ENCODE results near the gene ADGRG1. TPM values are rescaled to one million over a fixed set of nuclear protein-coding genes. Genes with fewer than 3 reads are reported as not detected.

The ADGRG1 gene
- total RNA-seq, 2 donors from 2014 or later = 0.64 TPM

- TF ChIP-seq CTCF (conservative IDR thresholded peaks at IDR 0.05) = no peak
- Histone ChIP-seq H3K9me3 (ENCODE audit: control insufficient read depth, low read length) (no peaks in the 10 kb centered on the region), H3K4me3 (ENCODE audit: low read length) (no peak overlapping the region), H3K27ac (ENCODE audit: low read depth, low read length) (no peak overlapping the region), H3K9ac (ENCODE audit: extremely low read depth, low read length, poor library complexity, severe bottlenecking) (no peak overlapping the region), H3K27me3 (ENCODE audit: control insufficient read depth, insufficient read depth, low read length, poor library complexity, severe bottlenecking) (no peaks in the 10 kb centered on the region), H3K4me1 (ENCODE audit: control insufficient read depth, insufficient read depth, low read length) (peaks cover 2% of the 10 kb centered on the region), H3K36me3 (ENCODE audit: control insufficient read depth, insufficient read depth, low read length) (no peaks in the 10 kb centered on the region)
- Mint-ChIP-seq H3K36me3 (ENCODE audit: low read depth) (no peaks in the 10 kb centered on the region), H3K27me3 (ENCODE audit: insufficient read depth) (peaks cover 4% of the 10 kb centered on the region), H3K27ac (no peak overlapping the region), H3K4me1 (peaks cover 10% of the 10 kb centered on the region), H3K4me3 (no peak overlapping the region), H3K9me3 (no peaks in the 10 kb centered on the region)
- no peak for DNase-seq
- WGBS, 2 experiments (ENCODE audit: insufficient coverage in 1 of 2, insufficient read length in 1 of 2) = 86 to 94% methylated on average over 9 to 16 of the region's 17 CpGs
Measured at GRCh38 chr16:57624806-57625500, 3.5 kb upstream of the ADGRG1 start.

DNA sequence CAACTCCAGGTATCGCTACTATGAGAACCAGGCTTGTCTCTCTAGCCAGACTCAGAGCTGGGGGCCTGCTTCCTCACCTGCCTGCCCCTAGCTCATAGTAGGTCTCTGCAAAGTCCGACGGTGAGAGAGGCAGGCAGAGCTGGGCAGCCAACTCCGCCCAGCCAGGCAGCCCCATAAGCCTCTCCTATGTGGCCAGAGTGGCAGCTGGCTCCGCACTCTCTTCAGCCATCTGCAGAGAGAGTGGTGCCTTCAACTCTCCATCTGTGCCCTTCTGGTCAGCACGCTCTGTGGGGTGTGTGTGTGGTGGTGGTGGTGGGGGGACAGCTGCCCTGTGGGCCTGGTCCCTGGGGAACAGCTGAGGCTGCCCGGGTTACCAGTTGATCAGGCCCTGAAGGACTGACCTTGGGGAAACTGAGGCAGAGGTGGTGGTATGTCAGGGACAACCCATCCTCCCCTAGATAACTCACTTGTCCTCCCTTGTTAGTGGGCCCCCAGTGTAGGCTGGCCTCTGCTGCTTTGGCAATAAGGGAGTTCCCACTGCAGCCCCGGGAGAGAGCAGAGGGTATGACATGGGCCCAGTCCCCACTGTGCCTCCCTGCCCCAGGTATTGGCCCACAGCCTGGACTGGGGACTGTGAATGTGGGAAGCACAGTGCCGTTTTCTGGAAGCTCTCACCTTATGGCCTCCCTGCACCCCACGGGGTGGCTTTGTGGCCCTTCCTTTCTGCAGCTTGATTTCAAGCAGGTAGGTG, 1.8 kb upstream of the ADGRG1 start:
- Histone ChIP-seq H3K27me3 (ENCODE audit: control insufficient read depth, insufficient read depth, low read length, poor library complexity, severe bottlenecking) (no peaks in the 10 kb centered on the region), H3K36me3 (ENCODE audit: control insufficient read depth, insufficient read depth, low read length) (no peaks in the 10 kb centered on the region), H3K9ac (ENCODE audit: extremely low read depth, low read length, poor library complexity, severe bottlenecking) (no peak overlapping the region), H3K27ac (ENCODE audit: low read depth, low read length) (peak overlapping the region; percentile 13), H3K4me1 (ENCODE audit: control insufficient read depth, insufficient read depth, low read length) (peaks cover 2% of the 10 kb centered on the region), H3K4me3 (ENCODE audit: low read length) (no peak overlapping the region), H3K9me3 (ENCODE audit: control insufficient read depth, low read length) (no peaks in the 10 kb centered on the region)
- Mint-ChIP-seq H3K4me3 (no peak overlapping the region), H3K27me3 (ENCODE audit: insufficient read depth) (peaks cover 4% of the 10 kb centered on the region), H3K27ac (no peak overlapping the region), H3K36me3 (ENCODE audit: low read depth) (no peaks in the 10 kb centered on the region), H3K4me1 (peaks cover 20% of the 10 kb centered on the region), H3K9me3 (no peaks in the 10 kb centered on the region)
- WGBS, 2 experiments (ENCODE audit: insufficient coverage in 1 of 2, insufficient read length in 1 of 2) = 77 to 86% methylated on average over 5 to 10 of the region's 10 CpGs
- no peak for DNase-seq
- TF ChIP-seq CTCF (conservative IDR thresholded peaks at IDR 0.05) = no peak

- H3K4me3 Mint-ChIP-seq = no peak overlapping the region
- WGBS, 2 experiments (ENCODE audit: insufficient coverage in 1 of 2, insufficient read length in 1 of 2) = 37 to 59% methylated on average over 4 to 15 of the region's 15 CpGs
Measured at GRCh38 chr16:57627184-57627871, 1.1 kb upstream of the ADGRG1 start.

More at GRCh38 chr16:57627184-57627871, 1.1 kb upstream of the ADGRG1 start:
- Mint-ChIP-seq H3K4me1 (peaks cover 20% of the 10 kb centered on the region), H3K9me3 (no peaks in the 10 kb centered on the region), H3K27me3 (ENCODE audit: insufficient read depth) (peaks cover 4% of the 10 kb centered on the region), H3K27ac (no peak overlapping the region), H3K36me3 (ENCODE audit: low read depth) (no peaks in the 10 kb centered on the region)
- DNase-seq = peak; percentile 88
- peak; percentile 66 for TF ChIP-seq CTCF (conservative IDR thresholded peaks at IDR 0.05)
- Histone ChIP-seq H3K9ac (ENCODE audit: extremely low read depth, low read length, poor library complexity, severe bottlenecking) (no peak overlapping the region), H3K9me3 (ENCODE audit: control insufficient read depth, low read length) (no peaks in the 10 kb centered on the region), H3K27ac (ENCODE audit: low read depth, low read length) (peak overlapping the region; percentile 81), H3K4me3 (ENCODE audit: low read length) (no peak overlapping the region), H3K27me3 (ENCODE audit: control insufficient read depth, insufficient read depth, low read length, poor library complexity, severe bottlenecking) (no peaks in the 10 kb centered on the region), H3K36me3 (ENCODE audit: control insufficient read depth, insufficient read depth, low read length) (no peaks in the 10 kb centered on the region), H3K4me1 (ENCODE audit: control insufficient read depth, insufficient read depth, low read length) (peaks cover 2% of the 10 kb centered on the region)

Measured in endodermal cell (in vitro differentiated cells).